ENCODE measurements around the gene FGF14. TPM values are rescaled to one million over a fixed set of nuclear protein-coding genes. Genes with fewer than 3 reads are reported as not detected.

FGF14 gene
- total and polyA plus RNA-seq, 2 experiments from 2014 or later = 0.03 TPM; not detected in 1

- Mint-ChIP-seq H3K36me3 (ENCODE audit: low read depth) (no peaks in the 10 kb centered on the region), H3K4me3 (no peak overlapping the region), H3K9me3 (no peaks in the 10 kb centered on the region), H3K4me1 (peaks cover 10% of the 10 kb centered on the region), H3K27me3 (ENCODE audit: insufficient read depth, low read depth, poor library complexity) (no peaks in the 10 kb centered on the region), H3K27ac (no peak overlapping the region)
- Histone ChIP-seq H4K20me1 (replicated peaks; ENCODE audit: insufficient read depth) (no peaks in the 10 kb centered on the region), H3K4me3 (no peak overlapping the region), H3K9me2 (ENCODE audit: insufficient read depth) (no peaks in the 10 kb centered on the region), H3K4me1 (ENCODE audit: insufficient read depth) (no peaks in the 10 kb centered on the region), H2AFZ (no peak overlapping the region), H3K79me2 (replicated peaks; ENCODE audit: insufficient read depth) (no peaks in the 10 kb centered on the region), H3K36me3 (ENCODE audit: insufficient read depth) (no peaks in the 10 kb centered on the region), H3K27ac (ENCODE audit: low read depth) (no peak overlapping the region), H3F3A (replicated peaks; ENCODE audit: low read depth) (no peaks in the 10 kb centered on the region), H3K4me2 (no peak overlapping the region), H3K27me3 (ENCODE audit: insufficient read depth) (no peaks in the 10 kb centered on the region)
- no peak for ATAC-seq
- TF ChIP-seq CREB1 (CRISPR knock-in tag; IDR thresholded peaks at IDR 0.05; ENCODE audit: low read depth) (no peak), STAT1 (IDR thresholded peaks at IDR 0.05; ENCODE audit: unreplicated experiment) (no peak), POLR2AphosphoS5 (IDR thresholded peaks at IDR 0.05; ENCODE audit: low read depth) (no peak), EZH2 (IDR thresholded peaks at IDR 0.05; ENCODE audit: low read depth, unreplicated experiment) (no peak), NANOG (IDR thresholded peaks at IDR 0.05; ENCODE audit: borderline replicate concordance) (no peak), ETS1 (IDR thresholded peaks at IDR 0.05) (no peak), ZNF114 (CRISPR knock-in tag; IDR thresholded peaks at IDR 0.05) (no peak)
- DNase-seq (ENCODE audit: low spot score) = no peak
These were observed 690.4 kb downstream of the FGF14 start for GRCh38 chr13:101711307-101712025.

- Mint-ChIP-seq H3K27ac (no peak overlapping the region), H3K4me1 (peaks cover 10% of the 10 kb centered on the region), H3K36me3 (ENCODE audit: low read depth) (no peaks in the 10 kb centered on the region), H3K4me3 (no peak overlapping the region), H3K27me3 (ENCODE audit: insufficient read depth, low read depth, poor library complexity) (no peaks in the 10 kb centered on the region), H3K9me3 (no peaks in the 10 kb centered on the region)
- TF ChIP-seq CTCF (conservative IDR thresholded peaks at IDR 0.05; ENCODE audit: low read depth in 2 of 2) = no peak
- TF ChIP-seq NANOG (IDR thresholded peaks at IDR 0.05; ENCODE audit: borderline replicate concordance) = no peak
- no peak for TF ChIP-seq STAT1 (IDR thresholded peaks at IDR 0.05; ENCODE audit: unreplicated experiment)
- TF ChIP-seq POLR2AphosphoS5 (IDR thresholded peaks at IDR 0.05; ENCODE audit: low read depth) = no peak
- TF ChIP-seq CREB1 (CRISPR knock-in tag; IDR thresholded peaks at IDR 0.05; ENCODE audit: low read depth) = no peak
- TF ChIP-seq EZH2 (IDR thresholded peaks at IDR 0.05; ENCODE audit: low read depth, unreplicated experiment) = no peak
- Histone ChIP-seq H4K20me1 (replicated peaks; ENCODE audit: insufficient read depth) (no peaks in the 10 kb centered on the region), H3K36me3 (ENCODE audit: insufficient read depth) (no peaks in the 10 kb centered on the region), H3K4me3 (no peak overlapping the region), H3K79me2 (replicated peaks; ENCODE audit: insufficient read depth) (no peaks in the 10 kb centered on the region), H3K27me3 (ENCODE audit: insufficient read depth) (no peaks in the 10 kb centered on the region), H3K27ac (ENCODE audit: low read depth) (no peak overlapping the region), H3F3A (replicated peaks; ENCODE audit: low read depth) (no peaks in the 10 kb centered on the region), H3K4me1 (ENCODE audit: insufficient read depth) (no peaks in the 10 kb centered on the region), H3K4me2 (no peak overlapping the region), H3K9me2 (ENCODE audit: insufficient read depth) (no peaks in the 10 kb centered on the region), H2AFZ (no peak overlapping the region)
- no peak for ATAC-seq
- DNase-seq (ENCODE audit: low spot score) = peak; percentile 11
These were observed 691.9 kb downstream of the FGF14 start for GRCh38 chr13:101709952-101710351.

Measured in GM23338 (cell line).